AG09309 (cell line): ENCODE results near the gene TEAD4.
"Not testable (repeated sequence)": the region's sequence is repeated elsewhere in the genome, so short reads cannot be mapped to it uniquely, and the experiment has no call there.

ENCODE experiments used
- DNase-seq: peaks from one replicate; pipeline ENCODE4 v3.0.0-alpha.2; 2010; ENCODE audit warnings: low read depth
- H3K4me3 ChIP-seq: 2 replicates; pipeline ENCODE4 v1.5.1; 2011; ENCODE audit warnings: mild to moderate bottlenecking, low read depth, low read length, moderate library complexity; ENCODE audit not compliant: control insufficient read depth
- CTCF ChIP-seq: IDR thresholded peaks from 2 replicates; pipeline ENCODE4 v1.5.1; 2011; ENCODE audit warnings: mild to moderate bottlenecking, low read depth, low read length, inconsistent platforms; ENCODE audit not compliant: insufficient read depth, control insufficient read depth; ENCODE audit errors: missing control alignments

TEAD4 gene

GRCh38 chr12:3061059-3061458 lies 101.9 kb downstream of the TEAD4 start:
- DNase-seq = peak; percentile 47
- no peak for TF ChIP-seq CTCF
- no peak overlapping the region for H3K4me3 ChIP-seq

GRCh38 chr12:3061501-3062215 lies 102.5 kb downstream of the TEAD4 start:
- no peak for DNase-seq
- no peak for TF ChIP-seq CTCF
- H3K4me3 ChIP-seq = no peak overlapping the region

- no peak overlapping the region for H3K4me3 ChIP-seq
- no peak for DNase-seq
Measured at GRCh38 chr12:3065300-3065699, 106.1 kb downstream of the TEAD4 start.

GRCh38 chr12:3065846-3066245 lies 106.6 kb downstream of the TEAD4 start:
- H3K4me3 ChIP-seq, DNase-seq: not testable (repeated sequence)

More at GRCh38 chr12:3065300-3065699, 106.1 kb downstream of the TEAD4 start:
- TF ChIP-seq CTCF = no peak

GRCh38 chr12:3069714-3070113 lies 110.5 kb downstream of the TEAD4 start:
- no peak for TF ChIP-seq CTCF
- DNase-seq = no peak
- no peak overlapping the region for H3K4me3 ChIP-seq

GRCh38 chr12:3071107-3071506 lies 111.9 kb downstream of the TEAD4 start:
- no peak for TF ChIP-seq CTCF
- no peak for DNase-seq
- no peak overlapping the region for H3K4me3 ChIP-seq

GRCh38 chr12:3071710-3072109 lies 112.5 kb downstream of the TEAD4 start:
- no peak overlapping the region for H3K4me3 ChIP-seq
- DNase-seq = no peak
- TF ChIP-seq CTCF = no peak
